Natural killer cell (primary cell): ENCODE data around the gene MTREX. TPM values are rescaled to one million over a fixed set of nuclear protein-coding genes. Genes with fewer than 3 reads are reported as not detected.
A peak's percentile ranks its signal among the peaks of the same experiment; 100 is the strongest.

ENCODE experiments used
- ATAC-seq, 3 donors: fragments of 150-1000 bp in 2 of 3; fragments of 200-7000 bp in 1 of 3; cut with Tn5 transposase; 1 replicate in 1 of 3; 2 replicates in 2 of 3; pipeline ENCODE4 v1.10.0; 2021; ENCODE audit warnings: mild to moderate bottlenecking in 2 of 3, moderate library complexity in 2 of 3
- DNase-seq, 2 donors: peaks; one replicate each; pipeline versions ENCODE4 v3.0.0 to v3.0.0-alpha.2; 2013 to 2021; ENCODE audit warnings: mixed read lengths in 1 of 2
- H3K27ac ChIP-seq: one replicate; pipeline ENCODE4 v1.5.1; 2013; ENCODE audit warnings: mild to moderate bottlenecking, low read length
- H3K27me3 ChIP-seq: one replicate; pipeline ENCODE4 v1.6.1; 2013; ENCODE audit warnings: low read length; ENCODE audit not compliant: control insufficient read depth, insufficient read depth
- H3K36me3 ChIP-seq: one replicate; pipeline ENCODE4 v1.6.1; 2013; ENCODE audit warnings: low read length; ENCODE audit not compliant: control insufficient read depth, insufficient read depth
- H3K4me1 ChIP-seq: one replicate; pipeline ENCODE4 v1.6.1; 2013; ENCODE audit warnings: low read length; ENCODE audit not compliant: control insufficient read depth, insufficient read depth
- H3K4me3 ChIP-seq: one replicate; pipeline ENCODE4 v1.5.1; 2013; ENCODE audit warnings: low read length
- H3K9me3 ChIP-seq: one replicate; pipeline ENCODE4 v1.6.1; 2013; ENCODE audit warnings: low read length; ENCODE audit not compliant: control insufficient read depth, insufficient read depth
- H3K27ac Mint-ChIP-seq, 2 donors: one replicate each; pipeline ENCODE4 v1.8.0; 2022; ENCODE audit warnings: mild to moderate bottlenecking in 2 of 2, mixed read lengths in 2 of 2, moderate library complexity in 1 of 2
- H3K27me3 Mint-ChIP-seq, 2 donors: one replicate each; pipeline ENCODE4 v1.8.0; 2022; ENCODE audit warnings: low read depth in 2 of 2, mixed read lengths in 2 of 2
- H3K36me3 Mint-ChIP-seq: one replicate; pipeline ENCODE4 v1.8.0; 2022; ENCODE audit warnings: mixed read lengths
- H3K4me1 Mint-ChIP-seq, 2 donors: one replicate each; pipeline ENCODE4 v1.8.0; 2022; ENCODE audit warnings: mixed read lengths in 2 of 2
- H3K4me3 Mint-ChIP-seq: one replicate; pipeline ENCODE4 v1.8.0; 2022; ENCODE audit warnings: mild to moderate bottlenecking, moderate library complexity, mixed read lengths
- H3K9me3 Mint-ChIP-seq, 2 donors: one replicate each; pipeline ENCODE4 v1.8.0; 2022; ENCODE audit warnings: mixed read lengths in 2 of 2
- CTCF ChIP-seq: fragments of 200-600 bp; IDR thresholded peaks from one replicate; pipeline ENCODE4 v1.8.0; 2022; ENCODE audit warnings: antibody characterized with exemption
- WGBS: methylation state at CpG from one replicate; pipeline ENCODE4 v1.1.7; 2013; ENCODE audit warnings: missing lambda C conversion rate; ENCODE audit not compliant: insufficient coverage; 5-methylcytosine and 5-hydroxymethylcytosine counted together
- intact Hi-C: fragments of 100-400 bp; cut with micrococcal nuclease; formaldehyde crosslinking; loops from one replicate; pipeline ENCODE4 v1.14.2; 2022
- total RNA-seq, 4 donors: library from RNA; stranded (reverse); fragments of 120-200 nt in 1 of 4; gene quantifications; one replicate each; pipeline versions ENCODE4 v1.2.3 to v1.2.4, GENCODE V29; 2013 to 2022

Gene MTREX
- total RNA-seq, 3 donors from 2014 or later (not counting 1 experiment from before 2014, with no cell fraction given) = 64.5 to 82.2 (median 77.6) TPM

- no peak overlapping the region for H3K4me3 Mint-ChIP-seq
- Histone ChIP-seq H3K27ac (peak overlapping the region; percentile 93), H3K27me3 (no peaks in the 10 kb centered on the region), H3K9me3 (no peaks in the 10 kb centered on the region), H3K36me3 (no peaks in the 10 kb centered on the region), H3K4me1 (peaks cover 19% of the 10 kb centered on the region), H3K4me3 (peak overlapping the region; percentile 64)
- WGBS = 0% methylated on average over 11 of the region's 13 CpGs
- H3K4me1 Mint-ChIP-seq = peaks cover 16 to 19% of the 10 kb centered on the region in 2 donors
- no peaks in the 10 kb centered on the region for H3K27me3 Mint-ChIP-seq
- no peaks in the 10 kb centered on the region for H3K36me3 Mint-ChIP-seq
- ATAC-seq = peak in 2 of 3 donors; percentile 2 to 11
- intact Hi-C loops = loop anchor here (2.0 to 5.0 kb wide), 3 partner anchors 136 to 998 kb away; partner anchors contain the start of genes ARL15, CDC20B and SNX18
- peak in 1 of 2 donors; percentile 57 for DNase-seq
- no peak for TF ChIP-seq CTCF
- no peak overlapping the region for H3K27ac Mint-ChIP-seq
- H3K9me3 Mint-ChIP-seq = no peaks in the 10 kb centered on the region
These were observed 556 bp downstream of the MTREX start for GRCh38 chr5:55308254-55308836.

- Mint-ChIP-seq H3K4me1 (peaks cover 51 to 52% of the 10 kb centered on the region in 2 donors), H3K27ac (no peak overlapping the region), H3K27me3 (no peaks in the 10 kb centered on the region), H3K36me3 (no peaks in the 10 kb centered on the region), H3K9me3 (no peaks in the 10 kb centered on the region), H3K4me3 (no peak overlapping the region)
- Histone ChIP-seq H3K27me3 (no peaks in the 10 kb centered on the region), H3K36me3 (no peaks in the 10 kb centered on the region), H3K9me3 (no peaks in the 10 kb centered on the region), H3K27ac (no peak overlapping the region), H3K4me1 (peaks cover 12% of the 10 kb centered on the region), H3K4me3 (no peak overlapping the region)
- intact Hi-C loops = no loop called here
- ATAC-seq (no peak), DNase-seq (no peak)
- no peak for TF ChIP-seq CTCF
- WGBS = 81% methylated on average over 4 of the region's 5 CpGs
These were observed 6.3 kb downstream of the MTREX start for GRCh38 chr5:55313870-55314617.

GRCh38 chr5:55316289-55316688, 8.5 kb downstream of the MTREX start:
- Mint-ChIP-seq H3K4me3 (no peak overlapping the region), H3K4me1 (peaks cover 52 to 56% of the 10 kb centered on the region in 2 donors), H3K36me3 (no peaks in the 10 kb centered on the region), H3K27ac (no peak overlapping the region), H3K9me3 (no peaks in the 10 kb centered on the region), H3K27me3 (no peaks in the 10 kb centered on the region)
- ATAC-seq = no peak
- Histone ChIP-seq H3K27me3 (no peaks in the 10 kb centered on the region), H3K9me3 (no peaks in the 10 kb centered on the region), H3K4me1 (peaks cover 2% of the 10 kb centered on the region), H3K27ac (no peak overlapping the region), H3K4me3 (no peak overlapping the region), H3K36me3 (peaks cover 2% of the 10 kb centered on the region)
- DNase-seq = no peak
- intact Hi-C loops = no loop called here
- WGBS = 93% methylated on average over 2 of the region's 2 CpGs
- TF ChIP-seq CTCF = no peak
